Erythroblast (primary cell): Measurements from ENCODE around the gene CEP350.

ENCODE experiments used
- DNase-seq, 2 experiments: peaks; one replicate each; lab custom pipeline; 2025; lab: John Stamatoyannopoulos, UW
- GATA1 ChIP-seq: IDR thresholded peaks from 2 replicates; pipeline ENCODE4 v1.6.1; 2011; ENCODE audit warnings: low read depth, mild to moderate bottlenecking, control low read depth, low read length, moderate library complexity
- POLR2A ChIP-seq: IDR thresholded peaks from 2 replicates; pipeline ENCODE4 v1.6.1; 2011; ENCODE audit warnings: mild to moderate bottlenecking, low read length

CEP350 gene

DNA sequence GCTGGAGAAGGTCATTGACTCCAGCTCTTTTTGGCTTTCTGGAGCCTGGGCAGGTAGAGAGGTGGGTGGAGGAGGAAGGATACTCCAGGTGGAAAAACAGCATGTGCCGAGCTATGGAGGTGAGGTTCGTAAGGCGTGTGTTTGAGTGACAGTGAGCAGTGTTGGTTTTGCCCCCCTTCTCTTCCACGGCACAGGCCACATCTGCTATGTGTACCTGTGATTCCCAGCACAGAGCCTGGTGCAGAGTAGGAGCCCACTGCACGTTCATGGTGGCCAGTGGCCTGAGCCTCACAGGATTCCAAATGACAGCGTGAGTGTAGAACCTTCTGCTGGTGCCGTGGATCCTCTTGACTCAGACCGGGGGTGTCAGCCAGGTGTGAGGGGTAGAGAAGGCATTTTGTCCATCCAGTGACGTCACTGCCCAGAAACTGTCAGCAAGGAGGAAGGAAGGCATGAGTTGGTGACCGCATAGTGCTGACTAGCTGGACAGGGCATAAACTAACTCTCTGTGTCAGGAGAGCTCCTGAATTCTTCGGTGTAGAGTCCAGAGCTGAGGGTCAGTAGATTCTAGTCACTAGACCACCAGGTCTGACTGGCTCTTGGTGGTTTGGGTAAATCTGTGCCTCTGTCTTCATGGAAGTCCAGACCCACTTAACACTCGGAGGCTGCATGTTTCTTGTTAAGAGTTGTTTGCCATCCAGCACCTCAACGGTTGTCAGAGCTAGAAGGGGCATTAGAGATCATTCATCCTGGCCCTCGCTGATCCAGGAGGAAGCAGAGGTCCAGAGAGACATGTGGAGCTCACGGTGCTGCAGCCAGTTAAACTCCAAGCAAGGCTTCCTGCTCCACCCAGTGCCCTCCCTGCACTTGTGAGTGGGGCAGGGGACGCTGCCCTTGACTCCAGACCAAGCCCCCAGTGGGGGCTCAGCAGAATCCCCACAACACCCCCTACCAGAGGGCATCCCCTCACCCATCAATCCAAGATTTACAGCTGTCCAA lies 203.8 kb downstream of the CEP350 start:
- TF ChIP-seq POLR2A (no peak), GATA1 (no peak)
- DNase-seq, result no peak

DNA sequence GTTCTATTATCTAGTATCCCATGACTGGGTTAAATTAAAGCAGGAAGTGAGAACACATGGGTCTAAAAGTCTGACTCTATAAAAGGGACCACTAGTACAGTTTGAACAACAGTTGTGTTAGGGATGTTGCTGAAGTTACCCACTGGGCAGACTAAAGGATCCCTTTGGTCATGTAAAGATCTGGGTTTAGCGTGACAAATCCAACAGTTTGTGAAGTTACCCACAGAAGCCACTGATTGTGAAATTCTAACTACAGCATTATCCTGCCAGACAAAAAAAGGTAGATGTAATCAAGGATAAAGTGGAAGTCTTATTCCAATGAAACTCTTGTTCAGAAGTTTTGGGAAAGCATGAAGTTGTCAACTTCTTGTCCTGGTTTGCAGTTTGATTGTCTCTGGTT lies 205.7 kb downstream of the CEP350 start:
- TF ChIP-seq POLR2A, result no peak
- TF ChIP-seq GATA1, result no peak
- no peak for DNase-seq

DNA sequence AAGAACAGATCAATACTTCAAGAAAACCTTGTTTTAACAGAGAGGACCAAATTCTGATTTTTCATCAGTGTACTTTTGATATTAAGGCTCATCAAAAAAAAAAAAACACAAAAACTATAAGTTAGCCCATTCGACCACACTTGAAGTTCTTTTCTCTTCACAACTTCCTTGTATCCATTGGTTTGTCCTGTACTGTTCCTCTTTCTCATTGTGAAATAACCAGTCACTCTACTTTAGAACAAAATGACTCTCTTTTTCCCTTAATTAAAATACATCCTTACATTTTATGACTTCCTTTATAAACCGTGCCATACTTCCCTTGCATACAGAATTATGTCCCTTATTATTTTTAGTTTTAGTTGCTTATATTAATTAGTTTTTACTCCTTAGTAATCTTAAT lies 208.4 kb downstream of the CEP350 start:
- TF ChIP-seq GATA1, result no peak
- no peak for TF ChIP-seq POLR2A
- DNase-seq, result no peak
